Measurements from ENCODE around the gene MMAB. TPM values are rescaled to one million over a fixed set of nuclear protein-coding genes. Genes with fewer than 3 reads are reported as not detected.
A peak's percentile ranks its signal among the peaks of the same experiment; 100 is the strongest.

The MMAB gene
- total RNA-seq, 1 experiment from 2014 or later, result 97.6 TPM

DNA sequence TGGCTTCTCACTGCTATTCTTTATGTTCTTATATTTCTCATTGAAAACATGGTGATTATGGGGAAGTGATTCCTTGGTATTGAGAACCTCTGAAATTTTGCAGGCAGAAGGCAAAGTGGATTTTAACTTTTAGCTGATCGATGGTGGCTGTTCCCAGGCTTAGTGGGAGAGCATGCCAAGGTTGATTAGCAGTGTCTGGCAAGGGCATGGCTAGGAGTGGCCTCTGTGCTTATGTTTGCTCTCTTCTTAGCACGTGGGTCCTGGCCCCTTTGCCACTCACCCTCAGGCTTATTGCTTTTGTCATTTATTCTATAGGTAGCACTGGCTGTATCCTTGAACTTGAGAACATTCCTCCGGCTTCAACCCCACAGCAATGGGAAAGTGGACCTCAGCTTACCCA is 2.4 kb upstream of the MMAB start:
- H3K27me3 ChIP-seq (replicated peaks; ENCODE audit: insufficient read depth, low read depth, low read length, poor library complexity), result no peaks in the 10 kb centered on the region
- BruUV-seq (replicated peaks), result no TSS peak
- no peak overlapping the region for H3K27ac ChIP-seq (ENCODE audit: low read depth, low read length, poor library complexity, severe bottlenecking)
- H3K4me3 ChIP-seq (ENCODE audit: low read depth, low read length, poor library complexity, severe bottlenecking), result no peak overlapping the region
- no peak for DNase-seq (ENCODE audit: low spot score)
- H3K36me3 ChIP-seq (ENCODE audit: insufficient read depth, low read length, poor library complexity, severe bottlenecking), result peaks cover 66% of the 10 kb centered on the region
- ChIA-PET POLR2A (ENCODE audit: low non-redundant PET) (no interaction called here), CTCF (interaction anchor here (0.6 kb wide), 1 partner anchor 449 kb away, joined by 7 read pairs; no protein-coding TSS in a partner anchor)
- peaks cover 4% of the 10 kb centered on the region for H3K4me1 ChIP-seq (ENCODE audit: insufficient read depth, low read length, poor library complexity, severe bottlenecking)
- intact Hi-C loops (cut with micrococcal nuclease; ENCODE audit: unreplicated experiment), result no loop called here
- H3K9me3 ChIP-seq (ENCODE audit: low read depth, low read length, poor library complexity, severe bottlenecking), result no peaks in the 10 kb centered on the region
- no peak for TF ChIP-seq EZH2 (IDR thresholded peaks at IDR 0.05; ENCODE audit: borderline replicate concordance, low read depth, low read length, poor library complexity, severe bottlenecking)
- TF ChIP-seq, protein P1, sequence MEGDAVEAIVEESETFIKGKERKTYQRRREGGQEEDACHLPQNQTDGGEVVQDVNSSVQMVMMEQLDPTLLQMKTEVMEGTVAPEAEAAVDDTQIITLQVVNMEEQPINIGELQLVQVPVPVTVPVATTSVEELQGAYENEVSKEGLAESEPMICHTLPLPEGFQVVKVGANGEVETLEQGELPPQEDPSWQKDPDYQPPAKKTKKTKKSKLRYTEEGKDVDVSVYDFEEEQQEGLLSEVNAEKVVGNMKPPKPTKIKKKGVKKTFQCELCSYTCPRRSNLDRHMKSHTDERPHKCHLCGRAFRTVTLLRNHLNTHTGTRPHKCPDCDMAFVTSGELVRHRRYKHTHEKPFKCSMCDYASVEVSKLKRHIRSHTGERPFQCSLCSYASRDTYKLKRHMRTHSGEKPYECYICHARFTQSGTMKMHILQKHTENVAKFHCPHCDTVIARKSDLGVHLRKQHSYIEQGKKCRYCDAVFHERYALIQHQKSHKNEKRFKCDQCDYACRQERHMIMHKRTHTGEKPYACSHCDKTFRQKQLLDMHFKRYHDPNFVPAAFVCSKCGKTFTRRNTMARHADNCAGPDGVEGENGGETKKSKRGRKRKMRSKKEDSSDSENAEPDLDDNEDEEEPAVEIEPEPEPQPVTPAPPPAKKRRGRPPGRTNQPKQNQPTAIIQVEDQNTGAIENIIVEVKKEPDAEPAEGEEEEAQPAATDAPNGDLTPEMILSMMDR (conservative IDR thresholded peaks at IDR 0.05; ENCODE audit: low read depth, low read length), result no peak

DNA sequence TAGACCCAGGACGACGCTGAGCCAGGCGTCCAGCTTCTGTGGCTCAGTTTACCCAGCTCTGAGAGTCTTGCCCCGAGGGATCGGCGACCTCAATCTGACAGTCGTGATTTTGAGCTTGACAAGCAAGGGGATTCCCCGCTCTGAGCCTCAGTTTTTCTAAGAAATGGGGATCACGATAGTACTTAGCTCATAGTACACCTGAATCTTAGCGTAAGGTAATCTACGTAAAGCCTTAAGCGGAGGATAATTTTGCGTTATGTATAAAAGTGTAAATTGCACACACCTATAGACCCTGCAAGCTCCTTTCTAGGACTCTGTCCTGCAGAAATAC is 575 bp upstream of the MMAB start:
- DNase-seq (ENCODE audit: low spot score), result no peak
- H3K27me3 ChIP-seq (replicated peaks; ENCODE audit: insufficient read depth, low read depth, low read length, poor library complexity), result no peaks in the 10 kb centered on the region
- TF ChIP-seq EZH2 (IDR thresholded peaks at IDR 0.05; ENCODE audit: borderline replicate concordance, low read depth, low read length, poor library complexity, severe bottlenecking), result no peak
- TF ChIP-seq, protein P1 (conservative IDR thresholded peaks at IDR 0.05; ENCODE audit: low read depth, low read length), result no peak
- intact Hi-C loops (cut with micrococcal nuclease; ENCODE audit: unreplicated experiment), result no loop called here
- ChIA-PET CTCF (interaction anchor here (0.8 to 1.5 kb wide), 5 partner anchors 24 to 462 kb away, joined by 3 to 5 read pairs (median 3); no protein-coding TSS in a partner anchor), POLR2A (ENCODE audit: low non-redundant PET) (interaction anchor here (0.6 to 0.7 kb wide), 2 partner anchors 30 to 629 kb away, joined by 4 to 6 read pairs; no protein-coding TSS in a partner anchor)
- no peaks in the 10 kb centered on the region for H3K9me3 ChIP-seq (ENCODE audit: low read depth, low read length, poor library complexity, severe bottlenecking)
- peak overlapping the region; percentile 96 for H3K27ac ChIP-seq (ENCODE audit: low read depth, low read length, poor library complexity, severe bottlenecking)
- no TSS peak for BruUV-seq (replicated peaks)
- peaks cover 66% of the 10 kb centered on the region for H3K36me3 ChIP-seq (ENCODE audit: insufficient read depth, low read length, poor library complexity, severe bottlenecking)
- peaks cover 4% of the 10 kb centered on the region for H3K4me1 ChIP-seq (ENCODE audit: insufficient read depth, low read length, poor library complexity, severe bottlenecking)
- H3K4me3 ChIP-seq (ENCODE audit: low read depth, low read length, poor library complexity, severe bottlenecking), result peak overlapping the region; percentile 68

DNA sequence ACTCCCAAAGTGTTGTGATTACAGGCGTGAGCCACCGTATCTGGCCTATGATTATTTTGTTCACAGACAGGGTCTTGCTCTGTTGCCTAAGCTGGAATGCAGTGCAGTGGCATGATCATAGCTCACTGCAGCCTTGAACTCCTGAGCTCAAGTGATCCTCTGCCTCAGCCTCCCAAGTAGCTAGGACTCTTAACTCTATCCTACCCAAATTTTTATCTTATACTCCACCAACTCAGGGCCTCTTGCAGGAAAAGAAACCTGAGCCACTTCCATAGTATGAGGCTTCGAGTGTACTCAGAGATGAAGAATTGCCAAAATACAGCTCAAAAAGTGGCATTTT is 828 bp downstream of the MMAB start:
- DNase-seq (ENCODE audit: low spot score), result no peak
- POLR2A ChIA-PET (ENCODE audit: low non-redundant PET), result no interaction called here
- intact Hi-C loops (cut with micrococcal nuclease; ENCODE audit: unreplicated experiment), result no loop called here
- BruUV-seq (replicated peaks), result no TSS peak
- H3K9me3 ChIP-seq (ENCODE audit: low read depth, low read length, poor library complexity, severe bottlenecking), result no peaks in the 10 kb centered on the region
- H3K27me3 ChIP-seq (replicated peaks; ENCODE audit: insufficient read depth, low read depth, low read length, poor library complexity), result no peaks in the 10 kb centered on the region
- peaks cover 4% of the 10 kb centered on the region for H3K4me1 ChIP-seq (ENCODE audit: insufficient read depth, low read length, poor library complexity, severe bottlenecking)
- H3K4me3 ChIP-seq (ENCODE audit: low read depth, low read length, poor library complexity, severe bottlenecking), result peak overlapping the region; percentile 68
- CTCF ChIA-PET, result interaction anchor here (0.6 to 1.5 kb wide), 3 partner anchors 47 to 460 kb away, joined by 3 to 5 read pairs (median 3); no protein-coding TSS in a partner anchor
- H3K36me3 ChIP-seq (ENCODE audit: insufficient read depth, low read length, poor library complexity, severe bottlenecking), result peaks cover 66% of the 10 kb centered on the region
- TF ChIP-seq EZH2 (IDR thresholded peaks at IDR 0.05; ENCODE audit: borderline replicate concordance, low read depth, low read length, poor library complexity, severe bottlenecking), result no peak
- TF ChIP-seq, protein P1 (conservative IDR thresholded peaks at IDR 0.05; ENCODE audit: low read depth, low read length), result no peak
- peak overlapping the region; percentile 96 for H3K27ac ChIP-seq (ENCODE audit: low read depth, low read length, poor library complexity, severe bottlenecking)
